HG02642 (cell line): Measurements from ENCODE around the gene ATXN1L.
A peak's percentile ranks its signal among the peaks of the same experiment; 100 is the strongest.
"Not testable (repeated sequence)": the region's sequence is repeated elsewhere in the genome, so short reads cannot be mapped to it uniquely, and the experiment has no call there.

Experiments used
- ATAC-seq: cut with Tn5 transposase; IDR thresholded peaks from one replicate; pipeline ENCODE4 v1.9.1; 2021; ENCODE audit warnings: mild to moderate bottlenecking; ENCODE audit not compliant: unreplicated experiment, poor library complexity

The ATXN1L gene

GRCh38 chr16:71845639-71846430 lies at the start of gene ATXN1L:
Gene ATXN1L, plus strand, starts transcription at chr16:71845976. Its CDS starts 3,765 bp downstream, at chr16:71849741.
- ATAC-seq = peak; percentile 77

GRCh38 chr16:71796501-71797097 lies 49.2 kb upstream of the ATXN1L start:
- ATAC-seq = no peak

- no peak for ATAC-seq
Measured at GRCh38 chr16:71803305-71803690, 42.5 kb upstream of the ATXN1L start.

GRCh38 chr16:71807905-71808592 lies 37.7 kb upstream of the ATXN1L start:
- peak; percentile 39 for ATAC-seq

- peak; percentile 82 for ATAC-seq
Measured at GRCh38 chr16:71808593-71809459, 37.0 kb upstream of the ATXN1L start, which contains the start of gene AP1G1. Gene AP1G1, minus strand, starts transcription at chr16:71808834. Its CDS starts 19,355 bp downstream, at chr16:71789479.

- not testable (repeated sequence) for ATAC-seq
Measured at GRCh38 chr16:71810155-71810530, 35.6 kb upstream of the ATXN1L start.

- ATAC-seq = no peak
Measured at GRCh38 chr16:71811261-71811803, 34.4 kb upstream of the ATXN1L start.

- ATAC-seq = peak; percentile 23
Measured at GRCh38 chr16:71817155-71817500, 28.6 kb upstream of the ATXN1L start.

- no peak for ATAC-seq
Measured at GRCh38 chr16:71826533-71827017, 19.2 kb upstream of the ATXN1L start.

- ATAC-seq = no peak
Measured at GRCh38 chr16:71830359-71830758, 15.4 kb upstream of the ATXN1L start.

GRCh38 chr16:71831698-71832097 lies 14.1 kb upstream of the ATXN1L start:
- not testable (repeated sequence) for ATAC-seq

- not testable (repeated sequence) for ATAC-seq
Measured at GRCh38 chr16:71832112-71832511, 13.7 kb upstream of the ATXN1L start.

- no peak for ATAC-seq
Measured at GRCh38 chr16:71834291-71834690, 11.5 kb upstream of the ATXN1L start.

GRCh38 chr16:71837150-71837549 lies 8.6 kb upstream of the ATXN1L start:
- ATAC-seq = no peak

GRCh38 chr16:71840052-71840451 lies 5.7 kb upstream of the ATXN1L start:
- ATAC-seq = no peak

- ATAC-seq = no peak
Measured at GRCh38 chr16:71843572-71843971, 2.2 kb upstream of the ATXN1L start.

- ATAC-seq = peak; percentile 5
Measured at GRCh38 chr16:71846431-71846830, 655 bp downstream of the ATXN1L start.

- ATAC-seq = no peak
Measured at GRCh38 chr16:71847096-71847495, 1.3 kb downstream of the ATXN1L start.

GRCh38 chr16:71848622-71849021 lies 2.8 kb downstream of the ATXN1L start:
- no peak for ATAC-seq

- ATAC-seq = no peak
Measured at GRCh38 chr16:71851746-71852145, 6.0 kb downstream of the ATXN1L start.
